Peyer's patch (tissue), 4 donors: Measurements from ENCODE around the gene SMIM10L2A.

Source experiments
- CTCF ChIP-seq, 6 experiments: fragments of 450-650 bp in 4 of 6; fragments of 200-600 bp in 2 of 6; sonication (generic) in 1 of 6; IDR thresholded peaks; one replicate each; pipeline ENCODE4 v1.5.1; 2017 to 2019; ENCODE audit warnings: antibody characterized with exemption in 6 of 6, mild to moderate bottlenecking in 3 of 6, moderate library complexity in 1 of 6
- POLR2A ChIP-seq, 2 donors: fragments of 450-650 bp; IDR thresholded peaks; one replicate each; pipeline ENCODE4 v1.5.1; 2017; ENCODE audit warnings: antibody characterized with exemption in 2 of 2, mild to moderate bottlenecking in 2 of 2, moderate library complexity in 2 of 2

DNA sequence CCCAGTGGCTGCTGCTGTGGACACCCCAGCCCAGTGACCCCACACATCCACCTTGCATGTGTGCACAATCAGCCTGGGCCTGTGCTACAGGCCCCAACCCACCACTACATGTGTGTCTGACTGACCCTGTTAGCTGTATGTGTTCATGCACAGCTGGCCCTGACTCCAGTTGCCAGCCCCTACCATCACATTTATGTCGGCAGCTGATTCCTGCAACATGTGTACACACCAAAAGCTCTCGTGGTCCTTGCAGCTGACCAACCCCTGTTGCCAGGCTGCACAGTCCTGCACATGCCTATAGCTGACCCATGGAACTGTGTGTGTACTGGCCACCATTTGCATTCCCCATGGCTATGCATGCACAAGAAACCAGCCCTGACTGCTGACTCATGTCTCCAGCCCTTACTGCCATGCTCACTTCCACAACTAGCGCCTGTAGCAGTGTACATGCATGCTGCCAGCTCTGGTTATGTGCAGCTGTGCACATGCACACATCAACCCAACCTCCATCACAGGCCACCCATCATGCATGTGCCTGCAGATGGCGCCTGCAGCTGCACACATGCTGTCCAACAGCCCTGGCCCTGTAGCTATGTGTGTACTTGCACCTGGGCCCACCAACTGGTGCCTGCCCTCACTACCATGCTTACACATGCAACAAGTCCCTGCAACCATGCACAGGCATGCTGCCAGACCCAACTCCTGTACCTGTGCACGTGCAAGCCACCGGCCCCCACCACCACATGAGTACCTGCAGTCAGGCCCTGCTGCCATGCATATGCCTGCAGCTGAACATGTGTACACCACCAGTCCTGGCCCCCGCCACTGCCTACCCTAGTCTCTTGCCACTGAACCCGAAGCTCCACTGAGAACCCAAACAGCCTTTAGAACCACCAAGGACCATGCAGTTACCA is 28.1 kb downstream of the SMIM10L2A start:
- no peak for TF ChIP-seq POLR2A (IDR thresholded peaks at IDR 0.05)
- TF ChIP-seq CTCF (IDR thresholded peaks at IDR 0.05): no peak
